ENCODE results near the gene EFCAB12. TPM values are rescaled to one million over a fixed set of nuclear protein-coding genes. Genes with fewer than 3 reads are reported as not detected.
"Not testable (repeated sequence)": the region's sequence is repeated elsewhere in the genome, so short reads cannot be mapped to it uniquely, and the experiment has no call there.

The EFCAB12 gene
- total RNA-seq, 1 donor from 2014 or later: not detected

DNA sequence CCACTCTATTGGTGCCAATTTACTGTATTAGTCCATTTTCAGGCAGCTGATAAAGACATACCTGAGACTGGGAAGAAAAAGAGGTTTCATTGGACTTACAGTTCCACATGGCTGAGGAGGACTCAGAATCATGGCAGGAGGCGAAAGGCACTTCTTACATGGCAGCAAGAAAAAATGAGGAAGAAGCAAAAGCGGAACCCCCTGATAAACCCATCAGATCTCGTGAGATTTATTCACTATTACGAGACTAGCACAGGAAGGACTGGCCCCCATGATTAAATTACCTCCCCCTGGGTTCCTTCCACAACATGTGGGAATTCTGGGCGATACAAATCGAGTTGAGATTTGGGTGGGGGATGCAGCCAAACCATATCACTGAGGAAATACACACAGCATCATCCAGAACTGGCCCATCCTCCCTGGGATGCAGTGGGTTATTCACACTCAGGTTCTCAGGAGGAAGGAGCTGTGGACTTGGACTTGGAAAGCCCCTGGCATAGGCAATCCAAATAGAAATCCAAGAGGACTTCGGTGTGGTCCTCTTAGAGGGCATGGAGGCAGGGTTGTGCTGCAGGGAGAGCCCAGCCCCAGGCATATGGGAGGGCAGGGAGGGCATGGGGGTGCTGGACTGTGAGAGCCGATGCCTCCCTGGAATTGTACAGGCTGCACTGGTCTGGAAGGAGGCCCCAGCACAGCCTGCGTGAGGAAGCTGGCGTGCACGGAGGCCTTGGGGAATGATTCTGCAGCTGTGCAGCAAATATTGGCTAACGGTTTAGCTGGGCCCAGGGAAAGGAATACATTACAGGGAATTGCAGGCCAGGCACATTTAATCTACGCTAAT lies 62.9 kb downstream of the EFCAB12 start:
- intact Hi-C loops (cut with DNase I): no loop called here
- H3K4me3 ChIP-seq: no peak overlapping the region
- TF ChIP-seq POLR2A (IDR thresholded peaks at IDR 0.05) (no peak), POLR2AphosphoS5 (IDR thresholded peaks at IDR 0.05; ENCODE audit: insufficient read depth in 1 of 2, low read depth in 1 of 2) (no peak)
- TF ChIP-seq, protein P1, sequence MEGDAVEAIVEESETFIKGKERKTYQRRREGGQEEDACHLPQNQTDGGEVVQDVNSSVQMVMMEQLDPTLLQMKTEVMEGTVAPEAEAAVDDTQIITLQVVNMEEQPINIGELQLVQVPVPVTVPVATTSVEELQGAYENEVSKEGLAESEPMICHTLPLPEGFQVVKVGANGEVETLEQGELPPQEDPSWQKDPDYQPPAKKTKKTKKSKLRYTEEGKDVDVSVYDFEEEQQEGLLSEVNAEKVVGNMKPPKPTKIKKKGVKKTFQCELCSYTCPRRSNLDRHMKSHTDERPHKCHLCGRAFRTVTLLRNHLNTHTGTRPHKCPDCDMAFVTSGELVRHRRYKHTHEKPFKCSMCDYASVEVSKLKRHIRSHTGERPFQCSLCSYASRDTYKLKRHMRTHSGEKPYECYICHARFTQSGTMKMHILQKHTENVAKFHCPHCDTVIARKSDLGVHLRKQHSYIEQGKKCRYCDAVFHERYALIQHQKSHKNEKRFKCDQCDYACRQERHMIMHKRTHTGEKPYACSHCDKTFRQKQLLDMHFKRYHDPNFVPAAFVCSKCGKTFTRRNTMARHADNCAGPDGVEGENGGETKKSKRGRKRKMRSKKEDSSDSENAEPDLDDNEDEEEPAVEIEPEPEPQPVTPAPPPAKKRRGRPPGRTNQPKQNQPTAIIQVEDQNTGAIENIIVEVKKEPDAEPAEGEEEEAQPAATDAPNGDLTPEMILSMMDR (IDR thresholded peaks at IDR 0.05): no peak
- no peaks in the 10 kb centered on the region for H3K36me3 ChIP-seq
- no peak for DNase-seq (ENCODE audit: extremely low spot score in 2 of 2)
- H3K9me3 ChIP-seq: no peaks in the 10 kb centered on the region
- H3K27me3 ChIP-seq: no peaks in the 10 kb centered on the region
- H3K27ac ChIP-seq: no peak overlapping the region
- H3K4me1 ChIP-seq: no peaks in the 10 kb centered on the region

DNA sequence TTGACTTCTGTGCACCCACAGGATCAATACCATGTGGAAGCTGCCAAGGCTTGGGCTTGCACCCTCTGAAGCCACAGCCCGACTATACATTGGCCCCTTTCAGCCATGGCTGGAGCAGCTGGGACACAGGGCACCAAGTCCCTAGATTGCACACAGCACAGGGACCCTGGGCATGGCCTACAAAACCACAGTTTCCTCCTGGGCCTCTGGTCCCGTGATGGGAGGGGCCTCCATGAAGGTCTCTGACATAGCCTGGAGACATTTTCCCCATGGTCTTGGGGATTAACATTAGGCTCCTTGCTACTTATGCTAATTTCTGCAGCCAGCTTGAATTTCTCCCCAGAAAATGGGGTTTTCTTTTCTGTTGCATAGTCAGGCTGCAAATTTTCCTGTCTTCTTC lies 63.6 kb downstream of the EFCAB12 start:
- H3K27ac ChIP-seq; H3K4me1 ChIP-seq; H3K4me3 ChIP-seq; H3K36me3 ChIP-seq; H3K27me3 ChIP-seq; DNase-seq (ENCODE audit: extremely low spot score in 2 of 2); H3K9me3 ChIP-seq; intact Hi-C loops (cut with DNase I): not testable (repeated sequence)

DNA sequence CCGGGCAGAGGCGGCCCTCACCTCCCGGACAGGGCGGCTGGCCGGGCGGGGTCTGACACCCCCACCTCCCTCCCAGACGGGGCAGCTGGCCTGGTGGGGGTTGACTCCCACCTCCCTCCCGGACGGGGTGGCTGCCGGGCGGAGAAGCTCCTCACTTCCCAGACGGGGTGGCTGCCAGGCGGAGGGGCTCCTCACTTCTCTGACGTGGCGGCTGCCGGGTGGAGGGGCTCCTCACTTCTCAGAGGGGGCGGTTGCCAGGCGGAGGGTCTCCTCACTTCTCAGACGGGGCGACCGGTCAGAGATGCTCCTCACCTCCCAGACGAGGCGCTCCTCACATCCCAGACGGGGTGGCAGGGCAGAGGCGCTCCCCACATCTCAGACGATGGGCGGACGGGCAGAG lies 65.1 kb downstream of the EFCAB12 start:
- H3K27ac ChIP-seq; H3K4me1 ChIP-seq; H3K9me3 ChIP-seq; DNase-seq (ENCODE audit: extremely low spot score in 2 of 2); intact Hi-C loops (cut with DNase I); H3K27me3 ChIP-seq; H3K36me3 ChIP-seq; H3K4me3 ChIP-seq: not testable (repeated sequence)

DNA sequence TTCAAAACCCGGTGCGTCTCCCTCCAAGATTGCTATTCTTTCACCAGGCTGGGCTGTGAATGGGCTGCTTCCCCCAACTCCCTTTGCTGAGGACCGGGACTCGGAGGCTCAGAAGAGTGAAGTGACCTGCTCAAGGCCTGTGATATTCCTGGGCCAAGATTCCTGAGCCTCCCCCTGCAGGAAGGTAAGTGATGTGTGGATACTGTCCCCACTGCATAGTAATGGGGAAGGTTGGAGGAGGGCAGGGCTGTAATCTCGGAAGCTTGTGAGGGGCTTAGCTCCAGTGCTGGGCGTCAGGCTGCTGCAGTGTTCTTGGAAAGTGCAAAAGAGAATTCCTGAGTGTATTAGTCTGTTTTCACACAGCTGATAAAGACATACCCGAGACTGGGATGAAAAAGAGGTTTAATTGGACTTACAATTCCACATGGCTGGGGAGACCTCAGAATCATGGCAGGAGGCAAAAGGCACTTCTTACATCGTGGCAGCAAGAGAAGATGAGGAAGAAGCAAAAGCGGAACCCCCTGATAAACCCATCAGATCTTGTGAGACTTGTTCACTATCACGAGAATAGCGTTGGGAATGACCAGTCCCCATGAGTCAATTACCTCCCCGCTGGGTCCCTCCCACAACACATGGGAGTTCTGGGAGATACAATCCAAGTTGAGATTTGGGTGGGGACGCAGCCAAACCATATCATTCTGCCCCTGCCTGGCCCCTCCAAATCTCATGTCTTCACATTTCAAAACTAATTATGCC lies 67.6 kb downstream of the EFCAB12 start:
- Histone ChIP-seq H3K4me1 (no peaks in the 10 kb centered on the region), H3K36me3 (no peaks in the 10 kb centered on the region), H3K4me3 (no peak overlapping the region), H3K27ac (no peak overlapping the region), H3K27me3 (no peaks in the 10 kb centered on the region), H3K9me3 (no peaks in the 10 kb centered on the region)
- no peak for DNase-seq (ENCODE audit: extremely low spot score in 2 of 2)
- TF ChIP-seq, protein P1 (IDR thresholded peaks at IDR 0.05): no peak
- TF ChIP-seq POLR2A (IDR thresholded peaks at IDR 0.05) (no peak), POLR2AphosphoS5 (IDR thresholded peaks at IDR 0.05; ENCODE audit: insufficient read depth in 1 of 2, low read depth in 1 of 2) (no peak)
- intact Hi-C loops (cut with DNase I): no loop called here

DNA sequence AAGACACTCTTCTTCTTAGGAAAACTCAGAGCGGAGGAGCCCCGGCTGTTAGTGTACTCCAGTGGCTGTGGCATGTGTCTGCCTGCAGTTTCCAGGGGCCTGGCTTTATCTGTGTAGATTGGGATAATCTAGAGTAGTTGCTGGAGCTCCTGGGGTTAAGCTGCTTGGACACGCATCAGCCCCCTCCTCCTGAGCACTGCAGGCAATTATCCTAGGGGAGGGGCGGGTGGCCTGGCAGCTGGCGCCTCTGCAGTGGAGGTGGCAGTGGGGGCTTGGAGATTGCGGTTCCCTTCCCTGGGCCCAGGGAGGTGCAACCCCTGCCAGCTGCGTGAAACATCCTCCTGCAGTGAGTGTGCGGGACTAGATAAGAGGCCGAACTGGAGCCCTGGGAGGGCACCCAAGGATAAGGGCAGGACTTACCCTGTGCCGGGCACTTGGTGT lies 68.2 kb downstream of the EFCAB12 start:
- H3K4me1 ChIP-seq: no peaks in the 10 kb centered on the region
- intact Hi-C loops (cut with DNase I): no loop called here
- TF ChIP-seq POLR2AphosphoS5 (IDR thresholded peaks at IDR 0.05; ENCODE audit: insufficient read depth in 1 of 2, low read depth in 1 of 2) (no peak), POLR2A (IDR thresholded peaks at IDR 0.05) (no peak)
- TF ChIP-seq, protein P1 (IDR thresholded peaks at IDR 0.05): no peak

More for the DNA sequence above, 68.2 kb downstream of the EFCAB12 start:
- Histone ChIP-seq H3K4me3 (no peak overlapping the region), H3K36me3 (no peaks in the 10 kb centered on the region), H3K9me3 (no peaks in the 10 kb centered on the region), H3K27ac (no peak overlapping the region), H3K27me3 (no peaks in the 10 kb centered on the region)
- DNase-seq (ENCODE audit: extremely low spot score in 2 of 2): no peak
